ENCODE data around the gene POLR2L.

Gene POLR2L

DNA sequence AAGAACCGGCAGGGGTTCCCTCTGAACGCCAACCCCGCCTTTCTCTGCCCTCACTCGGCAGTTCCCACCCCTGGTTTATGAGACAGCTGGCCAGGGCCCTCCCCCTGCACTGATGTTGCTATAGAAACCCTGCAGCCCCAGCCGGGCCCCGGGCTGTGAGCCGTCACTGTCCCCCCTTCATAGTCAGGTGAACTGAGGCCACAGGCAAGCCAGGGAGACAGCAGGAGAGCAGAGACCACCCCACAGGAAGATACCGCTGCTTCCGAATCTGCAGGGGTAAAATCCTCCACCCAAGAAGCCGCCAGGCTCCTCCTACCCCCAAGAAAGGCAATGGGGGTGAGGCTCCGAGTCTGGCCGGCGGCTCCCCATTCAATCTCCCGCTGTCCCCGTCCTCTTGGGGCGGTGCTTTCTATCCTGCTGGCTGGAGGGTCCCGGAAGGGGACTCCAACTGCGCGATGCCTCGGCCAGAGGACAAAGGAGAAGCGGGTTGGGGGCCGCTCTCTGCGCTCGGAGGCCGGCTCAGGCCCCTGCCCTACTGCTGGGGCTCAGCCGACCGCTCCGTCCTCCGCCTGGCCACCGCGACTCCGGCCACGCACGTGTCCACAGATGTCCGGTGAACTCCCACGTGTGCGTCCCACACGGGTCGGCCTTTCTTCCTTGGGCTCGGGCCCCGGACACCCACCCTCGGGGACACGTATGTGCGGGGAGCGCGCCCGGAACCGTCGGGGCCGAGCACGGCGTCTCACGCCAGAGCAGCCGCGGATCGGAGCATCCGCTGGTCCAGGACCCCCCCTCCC, 44.8 kb downstream of the POLR2L start:
- DNase-seq: peak; percentile 74 to 86
- H3K36me3 ChIP-seq: peaks cover 0 to 49% (median 2%) of the 10 kb centered on the region in 3 donors
- intact Hi-C loops (cut with DNase I; ENCODE audit: low total_unique reads): no loop called here
- TF ChIP-seq, protein P1, sequence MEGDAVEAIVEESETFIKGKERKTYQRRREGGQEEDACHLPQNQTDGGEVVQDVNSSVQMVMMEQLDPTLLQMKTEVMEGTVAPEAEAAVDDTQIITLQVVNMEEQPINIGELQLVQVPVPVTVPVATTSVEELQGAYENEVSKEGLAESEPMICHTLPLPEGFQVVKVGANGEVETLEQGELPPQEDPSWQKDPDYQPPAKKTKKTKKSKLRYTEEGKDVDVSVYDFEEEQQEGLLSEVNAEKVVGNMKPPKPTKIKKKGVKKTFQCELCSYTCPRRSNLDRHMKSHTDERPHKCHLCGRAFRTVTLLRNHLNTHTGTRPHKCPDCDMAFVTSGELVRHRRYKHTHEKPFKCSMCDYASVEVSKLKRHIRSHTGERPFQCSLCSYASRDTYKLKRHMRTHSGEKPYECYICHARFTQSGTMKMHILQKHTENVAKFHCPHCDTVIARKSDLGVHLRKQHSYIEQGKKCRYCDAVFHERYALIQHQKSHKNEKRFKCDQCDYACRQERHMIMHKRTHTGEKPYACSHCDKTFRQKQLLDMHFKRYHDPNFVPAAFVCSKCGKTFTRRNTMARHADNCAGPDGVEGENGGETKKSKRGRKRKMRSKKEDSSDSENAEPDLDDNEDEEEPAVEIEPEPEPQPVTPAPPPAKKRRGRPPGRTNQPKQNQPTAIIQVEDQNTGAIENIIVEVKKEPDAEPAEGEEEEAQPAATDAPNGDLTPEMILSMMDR (IDR thresholded peaks at IDR 0.05): no peak
- H3K27me3 ChIP-seq: no peaks in the 10 kb centered on the region
- H3K4me3 ChIP-seq: peak overlapping the region; percentile 68 to 88
- peak overlapping the region; percentile 71 to 85 for H3K27ac ChIP-seq
- H3K4me1 ChIP-seq: peaks cover 0 to 37% (median 24%) of the 10 kb centered on the region in 4 donors
- H3K9me3 ChIP-seq: no peaks in the 10 kb centered on the region

DNA sequence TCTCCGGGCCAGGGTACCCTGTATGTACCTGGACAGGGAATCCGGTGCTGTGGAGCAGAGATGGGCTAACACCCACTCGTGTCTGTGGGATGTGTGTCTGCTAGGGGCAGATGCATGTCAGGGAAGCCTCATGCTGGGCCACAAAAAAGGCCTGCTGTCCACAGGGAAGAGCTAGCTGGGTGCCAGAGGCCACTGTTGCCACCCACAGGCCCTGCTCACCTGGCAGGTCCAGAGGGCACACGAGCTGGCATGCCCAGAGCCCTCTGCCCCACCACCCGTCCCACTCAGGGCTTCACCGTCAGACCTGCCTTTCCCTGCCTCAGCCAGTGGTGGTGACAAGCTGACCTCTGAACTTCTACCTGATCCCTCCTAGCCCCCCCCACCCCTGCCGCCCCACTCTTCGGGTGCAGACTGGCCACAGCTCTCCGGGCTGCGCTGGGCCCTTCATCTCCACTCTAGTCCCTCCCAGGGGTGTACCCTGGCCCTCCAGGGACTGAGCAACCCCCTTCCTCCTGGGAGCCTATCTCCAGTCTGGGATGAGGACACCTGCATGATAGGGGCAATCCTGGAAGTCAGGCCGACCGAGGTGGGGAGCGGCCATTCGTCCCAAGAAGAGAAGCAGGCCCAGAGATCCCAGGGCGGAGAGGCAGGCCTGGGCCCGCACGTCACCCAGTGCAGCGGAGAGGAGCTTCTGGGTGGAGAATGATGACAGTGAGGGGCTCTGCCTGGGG, 45.6 kb downstream of the POLR2L start:
- TF ChIP-seq, protein P1 (IDR thresholded peaks at IDR 0.05): no peak
- Histone ChIP-seq H3K27me3 (no peaks in the 10 kb centered on the region), H3K9me3 (no peaks in the 10 kb centered on the region), H3K4me1 (peaks cover 0 to 36% (median 24%) of the 10 kb centered on the region in 4 donors), H3K36me3 (peaks cover 0 to 49% (median 3%) of the 10 kb centered on the region in 3 donors), H3K4me3 (peak overlapping the region; percentile 68 to 88), H3K27ac (peak overlapping the region; percentile 71 to 85)
- intact Hi-C loops (cut with DNase I; ENCODE audit: low total_unique reads): no loop called here
- DNase-seq: no peak

DNA sequence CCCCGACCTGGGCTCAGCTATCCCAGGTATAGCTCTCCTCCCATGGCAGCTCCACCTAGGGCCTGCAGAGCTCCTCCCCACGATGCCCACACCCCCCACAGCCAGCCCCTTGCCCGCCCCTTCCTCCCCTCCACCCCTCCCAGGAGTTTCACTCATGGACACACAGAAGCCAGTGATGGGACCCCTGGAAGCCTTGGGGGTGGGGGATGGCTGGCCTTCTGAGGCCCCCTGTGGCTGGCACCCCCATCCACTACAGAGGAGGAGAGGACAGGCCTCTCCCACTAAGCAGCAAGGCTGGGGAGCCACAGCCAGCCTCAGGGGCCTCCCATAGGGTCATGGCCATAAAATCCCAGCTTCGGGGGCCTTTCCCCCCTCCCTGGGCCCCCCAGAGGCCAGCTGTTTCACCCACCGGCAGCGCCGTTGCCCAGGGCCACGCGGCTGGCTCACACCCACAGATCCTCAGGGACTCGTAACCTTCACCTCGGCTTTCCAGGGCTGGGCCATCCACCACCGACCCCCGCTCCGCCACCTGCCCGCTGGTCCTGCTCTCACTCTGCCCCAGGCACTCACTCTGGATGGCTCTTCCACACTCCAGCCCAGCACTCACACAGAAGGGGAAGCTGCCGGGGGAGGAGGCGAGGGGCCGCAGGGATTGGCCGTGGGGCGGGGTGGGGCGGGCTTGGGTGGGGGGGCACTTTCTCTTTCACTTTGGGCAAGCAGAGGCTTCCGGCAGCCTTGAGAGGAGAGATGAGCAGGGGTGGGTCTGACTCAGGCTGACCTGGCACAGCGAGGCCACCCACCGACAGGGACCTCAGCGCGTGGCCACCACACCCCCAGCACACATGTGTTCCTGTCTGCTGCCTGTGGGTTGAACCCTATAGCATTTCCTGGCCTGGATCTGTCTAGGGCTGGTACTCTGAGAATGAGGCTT, 46.4 kb downstream of the POLR2L start:
- DNase-seq: peak; percentile 82 to 89
- Histone ChIP-seq H3K9me3 (no peaks in the 10 kb centered on the region), H3K36me3 (peaks cover 0 to 47% (median 5%) of the 10 kb centered on the region in 3 donors), H3K27me3 (peaks cover 0 to under 1% of the 10 kb centered on the region in 2 donors), H3K27ac (peak overlapping the region; percentile 71 to 85), H3K4me3 (peak overlapping the region; percentile 68 to 88), H3K4me1 (peaks cover 0 to 36% (median 24%) of the 10 kb centered on the region in 4 donors)
- TF ChIP-seq, protein P1 (IDR thresholded peaks at IDR 0.05): no peak
- intact Hi-C loops (cut with DNase I; ENCODE audit: low total_unique reads): no loop called here

DNA sequence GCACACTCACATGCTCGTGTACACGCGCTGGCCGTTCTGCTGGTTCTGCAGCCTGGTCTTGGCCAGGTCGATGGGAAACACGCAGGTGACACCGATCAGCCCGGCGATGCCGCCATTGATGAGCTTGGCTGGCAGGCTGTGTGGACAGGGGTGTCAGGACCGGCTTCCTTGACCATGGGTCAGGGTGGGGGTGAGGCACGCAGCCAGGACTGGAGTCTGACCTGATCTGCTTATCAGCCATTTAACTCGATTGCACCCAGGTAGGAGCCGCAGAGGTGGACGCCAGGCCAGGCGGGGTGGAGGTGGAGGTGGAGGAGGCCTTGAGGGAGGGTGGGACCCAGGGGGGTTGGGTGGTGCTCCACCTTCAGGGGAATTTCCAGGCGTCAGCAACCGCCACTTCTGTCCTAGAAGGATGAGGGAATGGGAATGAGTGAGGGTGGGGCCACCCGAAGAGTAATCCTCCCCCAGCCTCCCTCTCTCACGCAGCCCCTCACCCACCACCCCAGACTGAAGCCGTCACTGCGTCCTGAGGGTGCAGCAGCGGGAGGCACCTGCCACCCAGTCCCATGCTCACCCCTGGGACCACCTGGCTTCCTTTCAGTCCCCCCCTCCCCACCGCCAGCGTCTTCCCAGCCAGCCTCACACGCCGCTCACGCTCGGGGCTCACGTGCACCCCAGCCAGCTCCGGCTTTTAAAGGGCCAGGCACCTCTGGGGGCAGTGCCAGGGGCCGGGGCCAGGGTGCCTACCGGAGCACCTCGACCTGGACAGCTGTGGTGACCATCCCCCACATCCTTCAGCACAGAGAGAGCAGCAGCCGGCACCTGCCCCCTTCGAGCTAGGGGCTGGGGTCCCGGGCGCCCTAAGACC, 47.3 kb downstream of the POLR2L start:
- TF ChIP-seq, protein P1 (IDR thresholded peaks at IDR 0.05): no peak
- H3K27ac ChIP-seq: peak overlapping the region; percentile 71 to 85
- H3K4me3 ChIP-seq: peak overlapping the region; percentile 68 to 88

More for the DNA sequence above, 47.3 kb downstream of the POLR2L start:
- peaks cover 0 to 38% (median 24%) of the 10 kb centered on the region in 4 donors for H3K4me1 ChIP-seq
- H3K36me3 ChIP-seq: peaks cover 0 to 38% (median 5%) of the 10 kb centered on the region in 3 donors
- DNase-seq: no peak
- intact Hi-C loops (cut with DNase I; ENCODE audit: low total_unique reads): no loop called here
- no peaks in the 10 kb centered on the region for H3K9me3 ChIP-seq
- H3K27me3 ChIP-seq: peaks cover 0 to 10% of the 10 kb centered on the region in 2 donors

Measured in tibial artery (tissue), 4 donors.